HG03565 (cell line): ENCODE measurements around the gene EPN2.
"Not testable (repeated sequence)": the region's sequence is repeated elsewhere in the genome, so short reads cannot be mapped to it uniquely, and the experiment has no call there.

ENCODE experiments used
- ATAC-seq: cut with Tn5 transposase; IDR thresholded peaks from one replicate; pipeline ENCODE4 v1.9.1; 2021; ENCODE audit warnings: mild to moderate bottlenecking, moderate library complexity; ENCODE audit not compliant: unreplicated experiment

EPN2 gene

DNA sequence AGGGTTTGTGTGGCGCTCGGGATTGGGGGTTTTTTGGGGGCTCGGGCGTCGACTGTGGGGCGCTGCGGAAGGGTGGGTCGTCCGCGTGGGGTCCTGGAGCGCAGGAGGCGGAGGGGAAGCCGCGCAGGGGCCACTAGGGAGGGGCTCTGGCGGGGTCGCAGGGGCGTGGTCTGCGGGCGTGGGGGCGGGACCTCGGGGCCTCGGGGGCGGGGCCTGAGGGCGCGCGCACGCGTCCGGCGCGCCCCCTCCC is at the start of gene EPN2:
Gene EPN2, plus strand, starts transcription at position 228 of the 250 bp plus-strand sequence. CDS start 45,754 bp downstream, outside the sequence.
- not testable (repeated sequence) for ATAC-seq

DNA sequence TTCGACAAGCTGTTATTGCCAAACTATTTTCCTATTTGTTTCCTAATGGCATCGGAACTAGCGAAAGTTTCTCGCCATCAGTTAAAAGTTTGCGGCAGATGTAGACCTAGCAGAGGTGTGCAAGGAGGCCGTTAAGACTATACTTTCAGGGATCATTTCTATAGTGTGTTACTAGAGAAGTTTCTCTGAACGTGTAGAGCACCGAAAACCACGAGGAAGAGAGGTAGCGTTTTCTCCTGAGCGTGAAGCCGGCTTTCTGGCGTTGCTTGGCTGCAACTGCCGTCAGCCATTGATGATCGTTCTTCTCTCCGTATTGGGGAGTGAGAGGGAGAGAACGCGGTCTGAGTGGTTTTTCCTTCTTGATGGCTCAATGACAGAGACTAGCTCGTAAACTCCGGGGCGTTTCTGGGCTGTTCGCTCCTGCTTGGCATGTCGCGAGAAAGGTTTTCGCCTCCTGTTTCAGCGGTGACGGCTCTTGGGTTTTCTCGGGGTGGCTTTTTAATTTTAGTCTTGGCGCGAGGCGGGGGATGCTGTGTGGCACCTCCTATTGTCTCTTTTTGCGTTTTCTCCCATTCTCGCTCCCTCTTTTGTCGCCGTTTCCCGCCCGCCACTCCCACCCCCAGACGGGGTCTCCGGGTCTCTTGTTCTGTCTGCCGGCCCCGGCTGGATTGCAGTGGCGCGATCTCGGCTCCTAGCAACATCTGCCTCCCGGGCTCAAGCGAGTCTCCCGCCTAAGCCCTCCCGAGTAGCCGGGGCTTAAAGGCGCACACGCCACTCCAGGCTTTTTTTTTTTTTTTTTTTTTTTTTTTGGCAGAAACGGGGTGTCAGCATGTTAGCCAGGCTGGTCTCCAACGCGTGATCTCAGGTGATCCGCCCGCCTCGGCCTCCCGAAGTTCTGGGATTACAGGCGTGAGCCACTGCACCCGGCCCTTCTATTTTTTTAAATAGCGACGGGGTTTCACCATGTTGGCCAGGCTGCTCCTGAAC is 49.0 kb upstream of the EPN2 start:
- not testable (repeated sequence) for ATAC-seq

DNA sequence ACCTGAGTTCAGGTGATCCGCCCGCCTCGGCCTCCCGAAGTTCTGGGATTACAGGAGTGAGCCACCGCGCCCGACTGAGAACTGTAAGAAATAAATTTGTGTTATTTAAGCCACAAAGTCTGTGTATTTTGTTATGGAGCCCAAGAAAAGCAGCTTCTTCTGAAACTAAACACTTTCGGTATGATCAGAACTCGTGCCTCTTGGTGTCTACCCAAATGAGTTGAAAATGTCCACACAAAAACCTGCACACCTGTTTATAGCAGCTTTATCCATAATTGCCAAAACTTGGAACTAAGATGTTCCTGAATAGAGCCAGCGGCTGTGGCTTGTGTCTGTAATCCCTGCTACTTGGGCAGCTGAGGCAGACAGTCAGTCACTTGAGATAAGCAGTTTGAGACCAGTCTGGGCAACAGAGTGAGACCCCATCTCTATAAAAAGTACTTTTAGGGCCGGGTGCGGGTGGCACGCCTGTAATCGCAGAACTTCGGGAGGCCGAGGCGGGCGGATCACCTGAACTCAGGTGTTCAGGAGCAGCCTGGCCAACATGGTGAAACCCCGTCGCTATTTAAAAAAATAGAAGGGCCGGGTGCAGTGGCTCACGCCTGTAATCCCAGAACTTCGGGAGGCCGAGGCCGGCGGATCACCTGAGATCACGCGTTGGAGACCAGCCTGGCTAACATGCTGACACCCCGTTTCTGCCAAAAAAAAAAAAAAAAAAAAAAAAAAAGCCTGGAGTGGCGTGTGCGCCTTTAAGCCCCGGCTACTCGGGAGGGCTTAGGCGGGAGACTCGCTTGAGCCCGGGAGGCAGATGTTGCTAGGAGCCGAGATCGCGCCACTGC is 48.1 kb upstream of the EPN2 start:
- ATAC-seq: not testable (repeated sequence)

GRCh38 chr17:19189781-19190405 is 47.3 kb upstream of the EPN2 start:
- not testable (repeated sequence) for ATAC-seq

DNA sequence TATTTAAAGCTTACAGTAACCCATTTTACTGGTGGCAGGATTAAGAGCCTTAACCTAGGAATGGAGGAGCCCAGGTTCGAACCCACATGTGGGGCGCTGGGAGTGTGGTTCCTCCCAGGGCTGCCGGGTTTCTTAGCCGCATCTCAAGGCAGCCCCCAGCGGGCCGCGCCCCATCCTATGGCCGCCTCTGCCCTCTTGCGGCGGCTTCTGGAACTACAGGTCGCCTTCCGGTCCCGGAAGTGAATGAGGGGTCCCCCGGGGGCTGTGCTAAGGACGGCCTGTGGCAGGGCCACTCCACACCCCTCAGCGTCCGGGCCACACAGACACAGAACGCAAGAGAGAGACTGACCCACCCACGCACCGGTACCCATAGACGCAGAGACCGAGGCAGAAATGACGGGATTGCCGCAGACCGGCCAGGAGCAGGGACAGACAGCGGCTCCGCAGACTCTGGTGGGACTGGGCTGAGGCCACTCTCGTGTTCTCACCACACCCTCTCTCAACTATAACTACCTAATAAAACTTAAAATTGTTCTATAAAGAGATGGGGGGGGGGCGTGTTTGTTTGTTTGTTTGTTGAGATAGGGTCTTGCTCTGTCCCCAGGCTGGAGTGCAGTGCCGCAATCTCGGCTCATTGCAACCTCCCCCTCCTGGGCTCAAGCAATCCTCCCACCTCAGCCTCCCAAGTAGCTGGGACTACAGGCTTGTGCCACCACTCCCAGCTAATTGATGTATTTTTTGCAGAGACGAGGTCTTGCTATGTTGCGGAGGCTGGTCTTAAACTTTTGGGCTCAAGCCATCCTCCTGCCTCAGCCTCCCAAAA is 40.6 kb upstream of the EPN2 start:
- not testable (repeated sequence) for ATAC-seq

GRCh38 chr17:19202448-19202847 is 34.7 kb upstream of the EPN2 start:
- ATAC-seq: peak; percentile 65

DNA sequence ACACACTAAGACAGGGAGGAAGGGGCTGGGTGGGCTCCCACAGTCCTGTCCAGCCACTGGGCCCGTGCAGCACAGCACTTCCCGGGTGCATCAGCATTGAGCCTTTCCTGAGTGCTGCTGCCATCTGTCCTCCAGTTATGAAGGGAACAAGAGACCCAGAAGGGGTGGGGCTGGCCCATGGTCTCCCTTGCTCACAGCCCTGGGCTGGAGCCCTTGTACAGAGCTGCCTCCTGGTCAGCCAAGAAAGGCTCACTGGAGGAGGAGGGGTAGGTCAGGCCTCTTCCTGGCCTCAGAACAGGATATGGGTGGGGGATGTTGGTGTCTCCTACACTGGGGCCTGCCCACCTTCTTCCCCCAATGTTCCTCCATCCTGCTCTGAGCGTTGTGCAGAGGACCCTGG is 33.7 kb upstream of the EPN2 start:
- ATAC-seq: not testable (repeated sequence)

- ATAC-seq: not testable (repeated sequence)
Observed at GRCh38 chr17:19215074-19215860, 21.9 kb upstream of the EPN2 start.

- ATAC-seq: not testable (repeated sequence)
Observed at GRCh38 chr17:19216148-19216926, 20.8 kb upstream of the EPN2 start.

DNA sequence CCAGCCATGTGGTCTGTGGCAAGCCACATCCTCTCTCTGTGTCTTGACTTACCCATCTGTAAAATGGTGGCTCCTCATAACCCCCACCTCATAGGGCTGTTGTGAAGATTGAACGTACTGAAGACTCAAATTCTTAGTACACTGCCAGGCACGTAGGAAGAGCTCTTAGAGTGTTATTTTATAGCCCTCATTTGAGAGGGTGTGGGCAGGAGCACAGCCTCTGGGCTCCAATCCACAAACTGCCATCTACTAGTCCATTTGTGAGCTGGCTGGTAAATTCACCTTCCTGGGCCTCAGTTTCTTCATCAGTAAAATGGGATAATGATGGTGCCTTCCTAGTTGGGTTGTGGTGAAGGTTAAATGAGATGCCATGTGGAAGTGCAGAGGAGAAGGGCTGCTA is 18.3 kb upstream of the EPN2 start:
- not testable (repeated sequence) for ATAC-seq

- ATAC-seq: not testable (repeated sequence)
Observed at GRCh38 chr17:19219384-19219783, 17.8 kb upstream of the EPN2 start.

GRCh38 chr17:19220195-19220594 is 17.0 kb upstream of the EPN2 start:
- ATAC-seq: not testable (repeated sequence)

- ATAC-seq: not testable (repeated sequence)
Observed at GRCh38 chr17:19226610-19227588, 10.3 kb upstream of the EPN2 start.

- not testable (repeated sequence) for ATAC-seq
Observed at GRCh38 chr17:19234676-19235075, 2.5 kb upstream of the EPN2 start.

DNA sequence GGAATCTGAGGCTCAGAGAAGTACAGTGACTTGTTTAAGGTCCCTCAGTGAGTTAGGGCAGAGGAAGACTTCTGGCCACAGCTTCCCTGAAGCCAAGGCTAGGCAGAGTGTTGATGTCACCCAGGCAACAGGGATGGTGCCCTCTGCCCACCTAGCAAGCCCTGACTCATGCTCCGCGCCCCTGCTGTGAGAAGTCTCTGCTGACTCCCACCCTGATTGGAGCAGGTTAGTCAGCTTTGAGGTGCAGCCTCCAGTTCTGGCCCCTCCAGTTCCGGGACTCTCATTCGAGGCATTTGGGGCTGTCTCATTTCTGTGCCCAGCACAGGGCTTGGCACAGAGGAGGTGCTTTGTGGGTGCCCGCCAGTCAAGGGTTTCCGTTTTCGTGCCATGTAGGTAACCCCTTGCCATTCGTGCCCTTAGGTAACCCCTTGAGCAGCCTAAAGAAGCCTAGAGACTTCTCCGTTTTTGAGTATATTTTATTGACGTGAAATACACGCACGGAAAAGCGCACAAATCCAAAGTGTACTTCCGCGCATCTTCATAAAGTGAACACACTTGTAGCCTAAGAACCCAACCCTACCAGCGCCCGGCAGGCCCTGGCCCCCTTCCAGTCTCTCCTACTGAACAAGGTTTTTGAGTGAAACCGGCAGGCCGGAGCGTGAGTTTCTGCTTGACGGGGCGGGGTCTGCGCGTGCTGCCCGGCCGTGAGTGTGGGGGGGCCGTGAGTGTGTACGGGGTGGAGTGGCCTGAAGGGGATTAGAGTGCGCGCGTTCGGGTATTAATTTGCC is 621 bp upstream of the EPN2 start:
- peak; percentile 24 for ATAC-seq

GRCh38 chr17:19237389-19238166 is 412 bp downstream of the EPN2 start:
- ATAC-seq: peak; percentile 50
